ENCODE results near the gene ADGRG3. TPM values are rescaled to one million over a fixed set of nuclear protein-coding genes. Genes with fewer than 3 reads are reported as not detected.
"Not testable (repeated sequence)": the region's sequence is repeated elsewhere in the genome, so short reads cannot be mapped to it uniquely, and the experiment has no call there.

The ADGRG3 gene
- total RNA-seq, 1 donor from 2014 or later = 0.92 TPM

- no peak for DNase-seq
Measured at GRCh38 chr16:57697896-57698537, 29.9 kb downstream of the ADGRG3 start.

- DNase-seq = no peak
Measured at GRCh38 chr16:57698812-57699405, 30.8 kb downstream of the ADGRG3 start.

- no peak for DNase-seq
Measured at GRCh38 chr16:57699481-57699880, 31.4 kb downstream of the ADGRG3 start.

DNA sequence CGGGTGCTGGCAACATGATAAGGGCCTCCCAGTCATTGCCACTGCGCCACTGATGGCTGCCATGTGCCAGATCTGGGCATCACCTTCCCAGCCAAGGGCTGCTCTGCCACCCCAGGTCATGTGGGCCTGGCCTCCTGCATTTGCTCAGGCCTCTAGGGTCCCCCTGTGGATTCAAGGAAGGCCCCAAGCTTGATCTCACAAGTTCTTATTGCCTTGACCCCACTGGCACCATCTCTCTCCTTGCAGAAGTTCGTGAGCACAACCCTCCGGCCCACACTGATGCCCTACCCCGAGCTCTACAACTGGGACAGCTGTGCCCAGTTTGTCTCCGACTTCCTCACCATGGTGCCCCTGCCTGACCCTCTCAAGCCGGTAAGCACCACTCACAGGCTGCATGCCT lies 31.8 kb downstream of the ADGRG3 start:
- no peak for DNase-seq

DNA sequence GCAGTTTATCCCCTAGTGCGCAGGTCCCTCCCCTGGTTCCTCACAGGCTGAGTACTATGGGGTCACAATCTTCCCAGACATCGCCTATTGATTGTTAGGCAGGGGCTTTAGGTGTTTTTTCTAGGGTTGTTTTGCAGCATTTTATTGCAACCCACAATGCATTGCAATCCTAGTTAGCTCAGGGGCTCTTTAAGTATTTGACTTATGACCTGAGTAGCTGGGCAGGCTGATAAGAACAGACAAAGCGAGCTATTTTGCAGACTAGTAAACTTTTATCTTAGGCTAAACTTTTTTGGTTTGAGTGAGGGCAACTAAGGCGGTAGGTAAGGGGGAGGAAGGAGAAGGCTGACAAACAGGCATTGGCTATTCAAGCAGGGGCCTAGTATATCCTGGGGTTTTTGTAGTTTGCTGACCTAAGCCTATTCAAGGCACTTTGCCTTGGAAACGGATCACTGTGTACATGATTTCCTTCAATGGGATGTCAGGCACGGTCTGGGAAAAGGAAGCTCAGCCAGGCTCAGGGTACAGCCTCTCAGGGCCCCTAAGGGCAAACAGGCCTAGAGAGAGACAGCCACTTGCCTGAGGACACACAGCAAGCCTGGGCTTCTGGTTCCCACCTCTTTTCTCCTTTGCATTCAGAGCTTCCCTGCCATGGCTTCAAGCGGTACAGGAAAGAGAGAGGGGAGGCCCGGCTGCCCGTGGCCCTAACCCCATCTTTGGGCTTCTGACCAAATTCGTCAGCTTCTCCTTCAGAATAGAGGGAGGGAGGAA lies 32.9 kb downstream of the ADGRG3 start:
- no peak for DNase-seq

GRCh38 chr16:57701759-57702371 lies 33.8 kb downstream of the ADGRG3 start:
- DNase-seq = no peak

DNA sequence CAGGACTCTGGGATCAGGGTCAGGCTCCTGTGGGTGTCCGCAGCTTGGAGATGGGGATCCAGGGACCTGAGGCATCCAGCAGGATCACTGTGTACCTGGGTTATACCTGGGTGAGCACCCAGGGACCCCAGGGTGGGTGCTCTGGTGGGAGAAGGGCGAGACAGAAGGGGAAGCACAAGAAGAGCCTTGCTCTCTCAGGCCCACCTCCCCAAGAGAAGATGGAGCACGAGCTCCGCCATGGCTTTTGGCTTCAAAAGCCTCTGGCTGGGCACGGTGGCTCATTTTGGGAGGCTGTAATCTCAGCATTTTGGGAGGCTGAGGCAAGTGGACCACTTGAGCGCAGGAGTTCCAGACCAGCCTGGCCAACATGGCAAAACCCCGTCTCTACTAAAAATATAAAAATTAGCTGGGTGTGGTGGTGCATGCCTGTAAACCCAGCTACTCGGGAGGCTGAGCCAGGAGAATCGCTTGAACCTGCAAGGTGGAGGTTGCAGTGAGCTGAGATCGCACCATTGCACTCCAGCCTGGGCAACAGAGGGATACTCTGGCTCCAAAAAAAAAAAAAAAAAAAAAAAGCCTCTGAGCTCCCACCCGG lies 35.4 kb downstream of the ADGRG3 start:
- no peak for DNase-seq

- peak; percentile 34 for DNase-seq
Measured at GRCh38 chr16:57704011-57704904, 36.2 kb downstream of the ADGRG3 start.

DNA sequence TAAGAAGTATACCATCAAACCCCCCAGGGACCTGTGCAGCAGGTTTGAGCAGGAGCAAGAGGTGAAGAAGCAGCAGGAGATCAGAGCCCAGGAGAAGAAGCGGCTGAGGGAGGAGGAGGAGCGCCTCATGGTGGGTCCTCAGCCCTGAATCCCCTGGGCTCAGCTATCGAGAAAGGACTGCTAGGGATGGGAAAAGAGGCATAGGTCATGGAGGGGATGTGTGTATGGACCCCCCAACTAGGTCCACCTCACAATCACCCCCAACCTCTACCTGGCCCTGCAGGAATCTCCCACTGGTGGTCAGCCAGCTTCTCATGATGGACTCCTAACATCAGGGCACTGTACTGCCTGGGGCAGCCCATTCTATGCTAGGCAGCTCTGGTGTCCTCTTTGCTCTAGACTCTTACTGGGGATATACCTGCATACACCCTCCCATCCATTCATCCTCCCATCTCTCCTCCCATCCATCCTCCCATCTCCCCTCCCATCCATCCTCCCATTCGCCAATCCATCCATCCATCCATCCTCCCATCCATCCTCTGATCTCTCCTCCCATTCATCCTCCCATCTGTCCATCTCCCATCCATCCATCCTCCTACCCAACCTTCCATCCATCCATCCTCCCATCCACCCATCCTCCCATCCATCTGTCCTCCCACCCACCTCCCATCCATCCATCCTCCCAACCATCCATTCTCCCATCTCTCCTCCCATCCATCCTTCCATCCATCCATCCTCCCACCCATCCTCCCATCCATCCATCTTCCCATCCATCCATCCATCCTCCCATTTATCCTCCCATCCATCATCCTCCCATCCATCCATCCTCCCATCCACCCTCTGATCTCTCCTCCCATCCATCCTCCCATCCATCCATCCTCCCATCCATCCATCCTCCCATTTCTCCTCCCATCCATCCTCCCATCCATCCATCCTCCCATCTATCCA lies 37.1 kb downstream of the ADGRG3 start:
- DNase-seq = no peak

GRCh38 chr16:57706717-57707116 lies 38.6 kb downstream of the ADGRG3 start:
- DNase-seq = no peak

- no peak for DNase-seq
Measured at GRCh38 chr16:57707331-57707730, 39.2 kb downstream of the ADGRG3 start.

GRCh38 chr16:57708168-57708567 lies 40.1 kb downstream of the ADGRG3 start:
- no peak for DNase-seq

- no peak for DNase-seq
Measured at GRCh38 chr16:57709663-57710062, 41.6 kb downstream of the ADGRG3 start.

GRCh38 chr16:57711346-57711745 lies 43.2 kb downstream of the ADGRG3 start:
- no peak for DNase-seq

DNA sequence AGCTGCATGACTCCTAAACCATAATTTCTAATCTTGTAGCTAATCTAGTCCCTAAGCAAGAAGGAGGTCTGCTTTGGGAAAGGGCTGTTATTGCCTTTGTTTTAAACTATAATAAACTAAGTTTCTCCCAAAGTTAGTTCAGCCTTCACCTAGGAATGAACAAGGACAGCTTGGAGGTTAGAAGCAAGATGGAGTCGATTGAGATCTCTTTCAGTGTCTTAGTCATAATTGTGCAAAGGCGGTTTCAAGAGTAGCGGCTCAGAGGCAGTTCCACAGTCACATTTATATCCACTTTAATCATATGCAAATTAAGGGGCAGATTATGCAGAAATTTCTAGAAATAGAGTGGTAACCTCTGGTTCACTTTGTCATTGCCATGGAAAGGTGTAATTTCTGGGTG lies 43.9 kb downstream of the ADGRG3 start:
- DNase-seq = no peak

- not testable (repeated sequence) for DNase-seq
Measured at GRCh38 chr16:57712569-57712968, 44.5 kb downstream of the ADGRG3 start.

DNA sequence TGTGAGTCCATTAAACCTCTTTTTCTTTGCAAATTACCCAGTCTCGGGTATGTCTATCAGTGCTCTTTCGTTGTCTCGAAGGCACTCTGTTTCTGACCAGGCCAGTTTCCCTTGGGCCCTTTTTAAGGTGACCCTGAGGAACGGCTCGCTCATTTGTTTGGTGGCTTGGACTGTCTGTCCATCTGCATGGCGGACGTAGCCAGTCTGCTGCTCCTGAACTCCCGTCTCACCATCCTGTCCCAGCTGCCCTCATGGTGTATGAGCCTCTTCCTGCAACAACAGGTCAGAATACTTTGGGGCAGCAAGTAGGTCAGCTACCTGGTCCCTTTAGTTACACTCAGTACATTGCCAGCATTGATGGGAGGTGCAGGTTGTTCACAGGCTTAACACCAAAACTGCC lies 45.5 kb downstream of the ADGRG3 start:
- DNase-seq = no peak

- DNase-seq = no peak
Measured at GRCh38 chr16:57714047-57714446, 45.9 kb downstream of the ADGRG3 start.

- DNase-seq = peak; percentile 43
Measured at GRCh38 chr16:57720142-57720575, 52.1 kb downstream of the ADGRG3 start.
